Measurements from ENCODE around the gene CPA5.

GRCh38 chr7:130365088-130365487, 20.5 kb downstream of the CPA5 start:
- TF ChIP-seq POLR2AphosphoS5 (IDR thresholded peaks at IDR 0.05; ENCODE audit: insufficient read depth in 1 of 2, low read depth in 1 of 2) (no peak), CTCF (IDR thresholded peaks at IDR 0.05) (no peak)

Measured in vagina (tissue), 2 donors.